Stimulated activated CD4-positive, alpha-beta T cell treated with anti-CD3 and anti-CD28 coated beads, Interleukin-1b, Interleukin-23, amount 100 ng/mL, for 24 hours (primary cell): Measurements from ENCODE around the gene ZIC1.

Experiments used
- DNase-seq, 4 experiments: peaks; one replicate each; pipeline ENCODE4 v3.0.0-alpha.2; 2020; ENCODE audit warnings: low read depth in 4 of 4, low spot score in 1 of 4

ZIC1 gene

DNA sequence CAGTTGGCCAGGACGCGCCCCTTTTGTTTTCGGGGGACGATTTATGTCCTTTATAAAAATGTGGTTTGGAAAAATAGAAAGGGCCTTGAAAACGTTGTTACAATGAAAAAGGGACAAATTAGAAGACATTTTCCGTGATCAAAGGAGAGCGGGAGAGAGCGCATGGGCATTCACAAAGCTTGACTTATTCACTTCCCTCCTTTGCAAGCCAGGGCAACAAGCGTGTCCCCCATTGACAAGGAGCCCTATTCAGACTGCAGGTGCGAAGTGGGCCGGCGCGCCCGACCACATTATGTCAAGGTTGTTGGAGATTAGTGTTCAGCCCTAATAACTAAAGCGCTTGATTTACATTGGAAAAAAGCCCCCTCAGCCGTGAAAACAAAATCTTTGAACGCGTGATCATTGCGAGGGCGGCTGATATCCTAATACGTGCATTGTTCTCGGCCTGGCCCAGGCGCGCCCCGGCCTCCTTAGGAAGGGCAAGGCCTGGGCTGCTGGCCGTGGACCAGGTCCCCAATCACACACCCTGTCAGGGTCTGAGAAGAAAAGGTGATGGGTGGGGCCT is 28.7 kb upstream of the ZIC1 start:
- no peak for DNase-seq

- no peak for DNase-seq
Measured at GRCh38 chr3:147380977-147381376, 28.2 kb upstream of the ZIC1 start.

DNA sequence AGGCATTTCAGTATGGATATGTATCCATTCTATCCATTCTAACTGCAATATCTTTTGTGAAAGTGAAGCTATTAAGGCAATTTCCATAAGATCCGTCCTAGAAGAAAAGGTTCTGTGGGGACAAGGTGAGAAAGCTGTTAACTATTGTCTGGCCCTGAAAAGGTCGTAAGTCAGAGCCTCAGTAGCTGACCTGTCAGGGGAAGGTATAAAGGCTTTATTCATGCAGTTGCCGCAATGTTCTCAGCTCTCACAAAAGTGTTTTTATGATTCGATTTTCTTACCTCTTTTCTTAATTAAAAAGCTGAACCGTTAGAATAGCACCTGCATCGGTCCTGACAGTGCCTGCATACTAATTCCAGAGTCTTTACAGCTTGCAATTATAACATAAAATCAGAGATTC is 27.6 kb upstream of the ZIC1 start:
- no peak for DNase-seq

DNA sequence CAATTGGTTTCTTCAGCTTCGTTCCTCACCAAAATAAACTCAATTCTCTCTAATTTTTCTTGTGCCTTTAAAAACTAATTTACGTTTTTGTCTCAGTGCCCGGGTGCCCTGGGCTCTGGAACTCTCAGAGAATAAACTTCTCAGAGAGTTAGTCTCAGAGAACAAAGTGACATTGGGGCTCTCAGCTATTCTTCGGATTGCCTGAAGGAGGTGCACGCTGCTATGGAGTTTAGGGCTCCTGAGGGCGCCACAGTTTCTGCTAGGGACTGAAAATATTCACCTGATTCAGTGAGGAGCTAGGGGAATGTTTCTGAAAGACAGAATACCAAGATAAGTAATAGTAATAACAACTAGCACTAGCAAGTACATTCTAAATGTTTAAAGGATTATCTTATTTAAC is 25.5 kb upstream of the ZIC1 start:
- DNase-seq, result no peak

DNA sequence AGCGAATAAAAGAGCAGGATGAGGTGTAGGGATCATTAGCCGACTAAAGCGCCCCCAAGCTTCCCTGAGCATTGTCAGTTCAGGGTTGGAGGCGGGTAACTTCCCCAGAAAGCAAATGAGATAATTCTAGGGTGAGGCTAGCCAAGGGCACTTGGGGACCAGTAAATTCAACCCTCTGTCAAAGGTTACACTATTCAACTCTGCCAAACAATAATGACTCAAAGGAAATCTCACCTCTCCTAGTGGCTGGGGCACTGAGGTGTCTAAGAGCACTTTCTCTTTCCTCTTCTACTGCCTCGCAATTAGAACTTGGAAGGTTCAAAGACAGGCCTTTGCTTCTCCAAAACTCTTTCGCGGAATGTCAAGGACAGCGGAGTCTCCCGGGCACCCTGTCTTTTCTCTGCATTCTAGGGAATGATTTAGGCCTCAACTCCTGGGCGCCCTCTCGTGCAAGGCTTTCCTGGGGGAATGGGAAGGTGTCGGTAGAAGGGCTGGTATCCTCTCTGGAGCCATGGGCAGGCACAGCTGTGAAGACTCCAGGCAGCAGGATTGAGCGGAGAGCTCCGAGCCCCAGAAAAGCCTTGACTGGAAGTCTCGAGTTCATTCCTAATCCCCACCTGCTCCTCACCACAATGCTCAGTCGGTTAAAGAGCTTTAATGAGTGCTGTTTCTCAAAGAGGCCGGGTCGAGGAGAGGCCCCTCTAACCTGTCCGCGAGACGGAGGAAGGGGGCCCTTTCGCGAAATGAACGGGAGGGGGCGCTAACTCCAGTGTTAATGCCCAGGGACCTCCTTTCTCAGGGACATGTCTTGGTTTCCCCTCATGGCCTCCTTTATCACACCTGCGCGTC is 24.7 kb upstream of the ZIC1 start:
- DNase-seq, result no peak

- DNase-seq, result no peak
Measured at GRCh38 chr3:147385059-147386012, 23.8 kb upstream of the ZIC1 start.

DNA sequence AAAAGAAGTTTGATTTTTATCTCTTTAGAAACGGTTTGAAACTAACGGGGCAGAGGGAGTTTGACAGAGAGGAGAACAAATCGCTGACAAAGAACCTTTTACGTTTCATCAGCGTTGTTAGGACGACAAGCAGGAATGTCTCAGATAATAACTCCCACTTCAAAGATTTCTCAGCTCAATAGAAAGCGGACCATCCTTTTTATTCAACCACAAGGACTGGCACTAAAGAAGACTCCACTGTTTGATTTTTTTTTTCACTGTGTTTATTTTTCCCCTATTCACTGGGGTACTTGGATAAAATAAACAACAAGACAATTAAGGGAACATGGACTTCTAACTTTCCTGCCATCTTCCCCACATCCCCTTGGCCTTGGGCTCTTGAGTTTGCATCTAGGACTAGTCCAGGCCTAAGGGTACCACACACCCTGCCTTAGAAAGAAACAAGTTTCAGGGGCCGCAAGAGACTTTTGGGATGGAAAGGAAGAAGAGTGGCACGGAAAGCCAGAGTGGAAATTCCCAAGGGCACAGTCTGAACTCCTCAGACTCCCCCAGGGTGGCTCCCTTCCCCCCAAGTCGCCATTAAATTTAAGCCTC is 21.8 kb upstream of the ZIC1 start:
- no peak for DNase-seq

GRCh38 chr3:147387885-147388699 is 21.1 kb upstream of the ZIC1 start:
- DNase-seq, result no peak

DNA sequence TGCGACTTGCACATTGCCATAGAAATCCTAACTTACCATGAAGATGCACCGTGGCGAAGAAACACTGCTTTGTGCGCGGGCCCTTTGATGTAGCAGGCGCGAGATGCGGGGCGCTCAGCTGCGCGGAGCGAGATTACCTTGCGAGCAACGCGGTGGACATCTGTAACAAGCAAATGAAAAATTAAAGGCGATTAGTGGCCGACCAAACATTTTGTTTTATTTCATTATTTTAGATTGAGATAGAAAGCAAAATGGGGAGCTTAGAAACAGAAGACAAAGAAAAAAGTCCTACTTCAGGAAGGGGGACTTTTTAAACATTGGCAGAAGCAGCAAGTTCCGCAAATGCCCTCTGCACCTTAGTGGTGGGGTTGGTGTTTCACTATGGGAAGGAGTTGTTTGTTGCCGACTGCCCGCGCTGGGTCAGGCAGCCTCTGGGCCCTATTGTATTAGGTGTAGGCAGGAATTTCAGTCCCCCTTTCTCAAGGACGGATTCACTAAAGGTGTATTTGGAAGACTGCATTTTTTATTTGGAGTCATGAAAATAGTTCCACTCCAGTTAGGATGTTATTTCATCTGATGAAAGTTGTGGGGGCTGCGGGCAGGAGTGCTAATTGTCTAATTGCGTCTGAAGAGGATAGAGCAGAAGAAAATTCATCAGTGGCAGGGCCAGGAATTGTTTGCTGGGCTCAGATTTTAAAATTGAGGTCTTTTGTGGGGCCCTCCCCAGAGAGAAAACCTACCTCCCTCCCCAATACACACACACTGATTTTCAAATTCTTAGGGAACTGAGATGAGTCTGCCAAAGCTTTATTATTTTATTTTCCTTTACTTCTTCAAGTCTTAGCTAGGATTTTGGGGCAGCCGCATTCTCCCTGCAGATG is 20.2 kb upstream of the ZIC1 start:
- no peak for DNase-seq

GRCh38 chr3:147389717-147390116 is 19.4 kb upstream of the ZIC1 start:
- DNase-seq, result no peak

GRCh38 chr3:147390589-147391569 is 18.3 kb upstream of the ZIC1 start:
- DNase-seq, result no peak

DNA sequence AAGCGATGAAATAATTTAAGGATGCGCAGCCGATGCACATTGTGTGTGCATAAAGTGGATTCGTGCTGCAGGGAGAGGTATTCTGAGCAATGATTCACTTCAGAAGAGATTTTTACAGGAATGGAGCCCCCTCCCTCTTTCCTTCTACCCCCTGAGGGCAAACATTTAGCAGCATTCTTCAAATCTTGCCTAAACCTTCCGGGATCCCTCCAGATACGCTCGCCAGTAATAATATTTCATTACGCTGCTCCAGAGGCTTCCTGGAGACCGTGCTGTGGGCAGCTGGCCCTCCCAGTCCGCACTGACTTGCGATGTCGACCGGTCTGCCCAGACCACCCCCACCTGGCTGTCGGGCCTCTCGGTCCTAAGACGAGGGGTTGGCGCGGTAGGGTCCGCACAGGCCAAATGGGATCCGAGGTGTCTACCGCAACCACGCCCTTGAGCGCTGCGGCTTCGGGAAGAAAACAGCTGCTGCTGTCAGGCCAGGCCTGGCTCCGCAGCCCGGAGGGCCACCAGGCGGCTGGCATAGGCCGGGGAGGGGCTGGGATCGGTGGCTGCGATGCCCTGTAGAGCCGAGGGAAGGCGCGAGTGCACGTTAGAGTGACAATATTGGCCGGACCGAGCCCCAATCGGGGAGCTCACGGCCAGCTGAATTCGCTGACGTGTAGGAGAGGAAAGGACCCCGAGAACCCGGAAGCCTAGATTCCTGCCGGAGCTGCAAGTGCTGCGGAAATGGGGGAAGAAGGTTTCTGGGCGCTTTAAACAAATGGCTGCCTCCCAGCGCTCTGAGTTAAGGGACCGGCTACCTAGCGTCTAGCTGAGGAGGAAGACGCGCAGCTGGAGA is 17.2 kb upstream of the ZIC1 start:
- DNase-seq, result no peak

DNA sequence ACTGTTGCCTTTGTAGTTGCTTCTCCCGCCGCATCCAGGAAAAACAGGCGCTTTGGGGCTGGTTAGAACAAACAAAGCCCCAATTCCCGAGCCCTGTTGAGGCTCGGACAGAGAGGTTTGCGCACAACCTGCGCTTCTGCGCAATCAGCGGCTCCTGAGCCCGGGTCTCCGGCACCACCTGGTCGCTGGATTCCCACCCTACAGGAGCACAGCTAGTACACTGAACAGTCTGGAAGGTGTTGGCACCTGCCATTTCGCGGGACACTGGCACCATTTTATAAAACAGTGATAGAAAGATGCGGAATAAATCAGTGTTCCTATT is 16.6 kb upstream of the ZIC1 start:
- no peak for DNase-seq

GRCh38 chr3:147393261-147393942 is 15.8 kb upstream of the ZIC1 start:
- no peak for DNase-seq

DNA sequence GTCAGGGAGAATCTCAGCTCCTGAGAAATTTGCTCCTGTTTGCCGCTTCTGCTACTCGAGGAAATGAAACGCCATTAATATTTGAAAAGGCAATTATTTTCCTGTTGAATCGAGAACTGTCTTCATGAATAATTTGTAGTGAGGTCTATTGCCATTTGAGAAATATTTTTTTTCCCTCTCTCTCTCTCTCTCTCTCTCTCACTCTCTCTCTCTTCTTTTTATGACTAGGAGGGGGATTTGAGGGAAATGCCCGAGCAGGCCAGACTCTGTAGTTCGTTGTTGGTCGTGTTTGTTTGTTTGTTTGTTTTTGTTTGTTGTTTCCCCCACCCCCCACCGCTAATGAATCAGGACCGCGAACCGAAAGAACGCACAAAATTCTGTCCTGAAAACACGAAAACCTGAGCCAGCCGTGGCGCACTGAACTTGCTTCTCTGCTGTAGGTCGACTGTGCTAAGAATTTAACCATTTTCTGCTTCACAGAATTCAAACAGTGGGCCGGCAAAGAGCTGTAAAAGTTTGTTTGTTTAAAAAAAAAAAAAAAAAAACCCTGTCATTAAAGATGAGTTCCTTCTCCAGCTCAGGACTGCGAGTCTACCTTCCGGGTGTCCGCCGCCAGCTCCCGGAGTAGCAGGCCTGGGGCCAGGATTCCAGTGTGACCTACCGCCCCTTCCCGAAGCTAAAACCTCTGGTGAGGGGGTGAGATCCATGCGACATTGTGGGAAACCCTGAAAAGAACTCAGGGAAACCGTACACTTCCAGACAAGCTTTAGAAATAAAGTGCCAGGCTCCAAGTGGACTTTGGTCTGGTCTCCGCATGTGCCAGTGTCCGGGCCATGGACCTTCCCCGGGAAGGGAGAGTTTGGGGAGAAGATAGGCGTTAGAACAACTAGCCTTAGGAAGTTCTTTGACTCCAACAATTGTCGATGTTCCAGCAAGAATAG is 15.0 kb upstream of the ZIC1 start:
- DNase-seq, result no peak

GRCh38 chr3:147394884-147395225 is 14.3 kb upstream of the ZIC1 start:
- DNase-seq, result no peak
